SKM-1 treated with dmso at 0.1 percent for 144 hours (cell line): ENCODE data around the gene FUOM.
A peak's percentile ranks its signal among the peaks of the same experiment; 100 is the strongest.

Experiments used
- DNase-seq: peaks from one replicate; lab custom pipeline; 2025; ENCODE audit not compliant: unreplicated experiment; lab: John Stamatoyannopoulos, UW

FUOM gene

GRCh38 chr10:133315847-133316246 is 42.0 kb downstream of the FUOM start:
- DNase-seq: no peak

- DNase-seq: no peak
Measured at GRCh38 chr10:133314911-133315310, 42.9 kb downstream of the FUOM start.

- DNase-seq: no peak
Measured at GRCh38 chr10:133313192-133313591, 44.6 kb downstream of the FUOM start.

- DNase-seq: no peak
Measured at GRCh38 chr10:133312769-133313145, 45.1 kb downstream of the FUOM start.

- DNase-seq: no peak
Measured at GRCh38 chr10:133312016-133312768, 45.6 kb downstream of the FUOM start.

GRCh38 chr10:133311570-133311969 is 46.2 kb downstream of the FUOM start:
- DNase-seq: no peak

GRCh38 chr10:133310789-133311188 is 47.0 kb downstream of the FUOM start:
- no peak for DNase-seq

- DNase-seq: no peak
Measured at GRCh38 chr10:133310399-133310755, 47.4 kb downstream of the FUOM start.

GRCh38 chr10:133309720-133310398 is 48.0 kb downstream of the FUOM start:
- no peak for DNase-seq

- DNase-seq: peak; percentile 72
Measured at GRCh38 chr10:133309100-133309719, 48.6 kb downstream of the FUOM start.

GRCh38 chr10:133308421-133309099 is 49.3 kb downstream of the FUOM start, which contains the start of the genes TUBGCP2 and ZNF511:
TSS of gene TUBGCP2 (minus strand) at chr10:133308872. CDS start at chr10:133302941, 5,931 bp downstream.
TSS of gene ZNF511 (plus strand) at chr10:133308914. CDS start at chr10:133308944, 30 bp downstream.
- DNase-seq: peak; percentile 62

GRCh38 chr10:133307776-133308420 is 49.9 kb downstream of the FUOM start:
- DNase-seq: peak; percentile 52

- no peak for DNase-seq
Measured at GRCh38 chr10:133306941-133307379, 50.9 kb downstream of the FUOM start.

GRCh38 chr10:133306097-133306476 is 51.7 kb downstream of the FUOM start:
- DNase-seq: no peak
